Fibroblast of upper back skin (primary cell): ENCODE measurements around the gene RTN3.
"Not testable (repeated sequence)": the region's sequence is repeated elsewhere in the genome, so short reads cannot be mapped to it uniquely, and the experiment has no call there.

Experiments used
- DNase-seq: peaks from one replicate; pipeline ENCODE4 v3.0.0-alpha.2; 2013

Gene RTN3

GRCh38 chr11:63681321-63682065, at the start of gene RTN3:
TSS of gene RTN3 (plus strand) at chr11:63681500. CDS start at chr11:63681637, 137 bp downstream.
- DNase-seq: peak; percentile 97

GRCh38 chr11:63635762-63636465, 45.4 kb upstream of the RTN3 start:
- peak; percentile 55 for DNase-seq

GRCh38 chr11:63638436-63638835, 42.9 kb upstream of the RTN3 start:
- DNase-seq: not testable (repeated sequence)

GRCh38 chr11:63639199-63639832, 42.0 kb upstream of the RTN3 start:
- DNase-seq: peak; percentile 18

GRCh38 chr11:63641727-63642126, 39.6 kb upstream of the RTN3 start:
- peak; percentile 7 for DNase-seq

- no peak for DNase-seq
Observed at GRCh38 chr11:63643205-63643604, 38.1 kb upstream of the RTN3 start.

- DNase-seq: no peak
Observed at GRCh38 chr11:63652671-63653070, 28.6 kb upstream of the RTN3 start.

GRCh38 chr11:63660972-63661371, 20.3 kb upstream of the RTN3 start:
- no peak for DNase-seq

GRCh38 chr11:63663809-63664208, 17.5 kb upstream of the RTN3 start:
- DNase-seq: peak; percentile 76

- DNase-seq: peak; percentile 74
Observed at GRCh38 chr11:63666874-63667273, 14.4 kb upstream of the RTN3 start.

- peak; percentile 94 for DNase-seq
Observed at GRCh38 chr11:63667995-63668795, 13.1 kb upstream of the RTN3 start.

GRCh38 chr11:63670096-63670432, 11.2 kb upstream of the RTN3 start:
- no peak for DNase-seq

GRCh38 chr11:63670433-63671321, 10.6 kb upstream of the RTN3 start:
- DNase-seq: peak; percentile 45

- DNase-seq: peak; percentile 96
Observed at GRCh38 chr11:63671322-63672155, 9.8 kb upstream of the RTN3 start, which contains the start of gene ATL3. TSS of gene ATL3 (minus strand) at chr11:63671376. CDS start at chr11:63671335, 41 bp downstream.

GRCh38 chr11:63672156-63672463, 9.2 kb upstream of the RTN3 start:
- no peak for DNase-seq

GRCh38 chr11:63672936-63673539, 8.3 kb upstream of the RTN3 start:
- DNase-seq: no peak

- peak; percentile 55 for DNase-seq
Observed at GRCh38 chr11:63673579-63673978, 7.7 kb upstream of the RTN3 start.

- no peak for DNase-seq
Observed at GRCh38 chr11:63680834-63681320, 423 bp upstream of the RTN3 start.

- DNase-seq: no peak
Observed at GRCh38 chr11:63682066-63683021, 1.0 kb downstream of the RTN3 start.
